ENCODE data around the gene IFITM5. TPM values are rescaled to one million over a fixed set of nuclear protein-coding genes. Genes with fewer than 3 reads are reported as not detected.

Gene IFITM5
- total and polyA plus RNA-seq, 9 donors = not detected

DNA sequence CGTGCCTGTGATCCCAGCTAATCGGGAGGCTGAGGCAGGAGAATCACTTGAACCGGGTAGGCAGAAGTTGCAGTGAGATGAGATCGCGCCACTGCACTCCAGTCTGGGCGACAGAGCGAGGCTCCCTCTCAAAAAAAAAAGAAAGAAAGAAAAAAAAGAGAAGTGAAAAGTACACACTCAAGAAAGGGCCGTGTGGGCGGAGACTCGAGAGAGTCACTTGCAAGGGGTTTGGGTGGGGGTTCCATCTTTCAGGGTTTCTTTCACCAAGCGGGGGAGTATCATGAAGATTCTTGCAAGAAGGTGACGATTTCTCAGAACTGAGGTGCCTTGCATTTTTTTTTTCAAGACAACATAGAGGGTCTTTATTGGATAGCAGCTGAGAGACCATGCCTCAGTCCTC is 4.0 kb upstream of the IFITM5 start:
- Histone ChIP-seq H3K27ac (no peak overlapping the region), H3K36me3 (no peaks in the 10 kb centered on the region), H3K4me3 (no peak overlapping the region), H3K9me3 (no peaks in the 10 kb centered on the region), H3K4me1 (ENCODE audit: insufficient read depth) (peaks cover 3% of the 10 kb centered on the region), H3K27me3 (no peaks in the 10 kb centered on the region)
- TF ChIP-seq POLR2A (IDR thresholded peaks at IDR 0.05) (no peak), CTCF (IDR thresholded peaks at IDR 0.05) (no peak), EP300 (IDR thresholded peaks at IDR 0.05) (no peak)
- DNase-seq = no peak
- intact Hi-C loops (cut with DNase I) = loop anchor here in 2 of 4 donors (10.0 kb wide), 2 partner anchors 69 to 99 kb away; partner anchors contain the start of genes BET1L (in 1 of the 2), PSMD13 (in 1 of the 2), RIC8A (in 1 of the 2) and SIRT3 (in 1 of the 2)
- WGBS, 3 donors = 84 to 95% (median 88%) methylated on average over 12 of the region's 12 CpGs

DNA sequence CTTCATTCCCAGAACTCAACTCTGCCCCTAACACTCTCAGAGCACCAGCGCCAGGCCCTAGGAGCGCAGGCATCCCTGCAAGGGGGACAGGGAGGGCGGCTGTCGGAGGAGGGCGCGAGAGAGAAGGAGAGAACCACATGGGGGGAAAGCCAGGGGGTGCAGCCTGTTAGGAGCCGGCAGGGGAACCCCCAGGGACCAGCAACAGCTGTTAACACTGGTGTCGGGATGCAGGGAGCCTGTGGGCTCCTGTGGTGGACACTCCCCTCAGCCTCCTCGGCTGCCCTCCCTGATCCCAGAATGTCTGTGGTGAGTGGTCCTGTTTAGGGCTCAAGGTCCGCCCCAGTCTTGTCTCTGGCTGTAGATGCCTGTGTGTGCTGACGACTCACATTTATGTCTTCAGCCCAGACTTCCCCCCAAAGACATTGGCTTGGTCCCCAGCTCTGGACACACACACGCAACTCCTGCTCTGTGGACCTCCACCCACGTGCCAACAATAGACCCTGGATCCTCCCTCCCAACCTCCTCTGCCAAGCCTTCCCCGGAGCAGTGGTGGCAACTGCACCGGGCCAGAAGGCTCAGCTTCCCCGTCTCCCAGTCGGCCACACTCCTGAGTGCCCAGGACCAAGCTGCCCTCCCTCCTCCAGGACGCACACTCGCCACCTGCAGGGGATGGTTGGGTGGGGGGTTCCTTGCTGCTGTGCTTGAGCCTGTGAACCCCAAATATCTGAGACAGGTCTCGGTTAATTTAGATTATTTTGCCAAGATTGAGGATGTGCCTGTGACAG is 817 bp upstream of the IFITM5 start:
- Histone ChIP-seq H3K27me3 (no peaks in the 10 kb centered on the region), H3K27ac (no peak overlapping the region), H3K9me3 (no peaks in the 10 kb centered on the region), H3K36me3 (no peaks in the 10 kb centered on the region), H3K4me3 (no peak overlapping the region), H3K4me1 (ENCODE audit: insufficient read depth) (no peaks in the 10 kb centered on the region)
- 14 to 24% (median 19%) methylated on average over 20 of the region's 20 CpGs for WGBS, 3 donors
- TF ChIP-seq POLR2A (IDR thresholded peaks at IDR 0.05) (no peak), EP300 (IDR thresholded peaks at IDR 0.05) (no peak), CTCF (IDR thresholded peaks at IDR 0.05) (no peak)
- intact Hi-C loops (cut with DNase I) = loop anchor here in 2 of 4 donors (5.0 to 10.0 kb wide), 3 partner anchors 65 to 212 kb away; partner anchors contain the start of genes BET1L (in 1 of the 2), PSMD13 (in 1 of the 2), RIC8A (in 1 of the 2) and SIRT3 (in 1 of the 2)
- peak in 2 of 5 donors; percentile 22 to 43 for DNase-seq

GRCh38 chr11:298406-299065 is 790 bp downstream of the IFITM5 start:
- WGBS, 3 donors = 64 to 72% (median 71%) methylated on average over 15 of the region's 15 CpGs
- intact Hi-C loops (cut with DNase I) = loop anchor here in 1 of 4 donors (5.0 kb wide), 1 partner anchor 214 kb away; no protein-coding TSS in a partner anchor
- no peaks in the 10 kb centered on the region for H3K9me3 ChIP-seq
- TF ChIP-seq CTCF (IDR thresholded peaks at IDR 0.05) (no peak), POLR2A (IDR thresholded peaks at IDR 0.05) (no peak), EP300 (IDR thresholded peaks at IDR 0.05) (no peak)
- no peaks in the 10 kb centered on the region for H3K27me3 ChIP-seq
- no peak overlapping the region for H3K27ac ChIP-seq
- no peaks in the 10 kb centered on the region for H3K36me3 ChIP-seq
- no peaks in the 10 kb centered on the region for H3K4me1 ChIP-seq (ENCODE audit: insufficient read depth)
- peak in 3 of 5 donors; percentile 14 to 34 (median 27) for DNase-seq
- no peak overlapping the region for H3K4me3 ChIP-seq

DNA sequence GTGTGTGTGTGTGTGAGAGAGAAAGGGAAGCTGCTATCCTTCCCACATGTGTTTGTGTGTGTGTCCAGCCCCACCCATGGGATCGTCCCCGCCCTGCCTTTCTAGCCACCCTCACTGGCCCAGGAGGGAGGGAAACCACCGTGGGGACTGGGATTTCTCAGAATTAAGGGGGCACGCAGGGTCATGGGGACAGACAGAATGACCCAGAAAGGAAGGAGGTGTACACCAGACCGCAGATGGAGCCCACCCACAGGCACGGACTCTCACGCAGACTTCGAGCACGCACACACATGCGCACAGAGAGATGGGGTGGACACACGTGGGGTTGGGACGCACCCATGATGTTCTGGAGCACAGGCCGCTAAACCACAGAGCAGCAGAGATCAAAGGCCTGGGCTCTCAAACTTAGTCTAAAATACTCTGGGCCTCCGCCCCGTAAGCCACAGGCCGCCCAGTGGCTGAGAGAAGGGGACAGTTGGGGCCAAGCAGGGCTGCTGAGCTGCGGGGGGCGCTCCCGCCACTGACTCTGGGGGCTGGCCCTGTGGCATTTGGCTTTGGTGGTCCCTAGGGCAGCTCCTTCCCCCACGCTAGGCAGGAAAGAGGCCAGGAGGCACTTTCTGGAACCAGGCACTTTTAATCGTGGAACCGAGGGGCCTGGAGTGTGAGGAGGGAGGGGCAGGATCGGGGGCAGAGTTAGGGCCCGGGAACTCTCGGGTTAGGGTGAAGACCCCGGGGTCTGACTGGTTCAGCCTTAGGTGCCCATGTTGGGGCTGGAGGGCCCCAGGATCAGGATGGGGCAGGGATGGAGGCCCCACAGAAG is 1.5 kb downstream of the IFITM5 start:
- H3K27me3 ChIP-seq = no peaks in the 10 kb centered on the region
- WGBS, 3 donors = 55 to 58% (median 57%) methylated on average over 23 to 26 of the region's 26 CpGs
- DNase-seq = peak in 3 of 5 donors; percentile 15 to 36 (median 18)
- H3K4me1 ChIP-seq (ENCODE audit: insufficient read depth) = no peaks in the 10 kb centered on the region
- no peak overlapping the region for H3K4me3 ChIP-seq
- no peaks in the 10 kb centered on the region for H3K9me3 ChIP-seq
- TF ChIP-seq POLR2A (IDR thresholded peaks at IDR 0.05) = no peak
- no peak for TF ChIP-seq EP300 (IDR thresholded peaks at IDR 0.05)
- TF ChIP-seq CTCF (IDR thresholded peaks at IDR 0.05) = no peak
- H3K36me3 ChIP-seq = no peaks in the 10 kb centered on the region
- no peak overlapping the region for H3K27ac ChIP-seq
- intact Hi-C loops (cut with DNase I) = loop anchor here in 1 of 4 donors (5.0 kb wide), 1 partner anchor 215 kb away; no protein-coding TSS in a partner anchor

Measured in ovary (tissue), 9 donors.